Measurements from ENCODE around the gene MED16. TPM values are rescaled to one million over a fixed set of nuclear protein-coding genes. Genes with fewer than 3 reads are reported as not detected.
A peak's percentile ranks its signal among the peaks of the same experiment; 100 is the strongest.
"Not testable (repeated sequence)": the region's sequence is repeated elsewhere in the genome, so short reads cannot be mapped to it uniquely, and the experiment has no call there.

MED16 gene
- total RNA-seq, 4 donors from 2014 or later, result 58.1 to 158 (median 78.4) TPM

DNA sequence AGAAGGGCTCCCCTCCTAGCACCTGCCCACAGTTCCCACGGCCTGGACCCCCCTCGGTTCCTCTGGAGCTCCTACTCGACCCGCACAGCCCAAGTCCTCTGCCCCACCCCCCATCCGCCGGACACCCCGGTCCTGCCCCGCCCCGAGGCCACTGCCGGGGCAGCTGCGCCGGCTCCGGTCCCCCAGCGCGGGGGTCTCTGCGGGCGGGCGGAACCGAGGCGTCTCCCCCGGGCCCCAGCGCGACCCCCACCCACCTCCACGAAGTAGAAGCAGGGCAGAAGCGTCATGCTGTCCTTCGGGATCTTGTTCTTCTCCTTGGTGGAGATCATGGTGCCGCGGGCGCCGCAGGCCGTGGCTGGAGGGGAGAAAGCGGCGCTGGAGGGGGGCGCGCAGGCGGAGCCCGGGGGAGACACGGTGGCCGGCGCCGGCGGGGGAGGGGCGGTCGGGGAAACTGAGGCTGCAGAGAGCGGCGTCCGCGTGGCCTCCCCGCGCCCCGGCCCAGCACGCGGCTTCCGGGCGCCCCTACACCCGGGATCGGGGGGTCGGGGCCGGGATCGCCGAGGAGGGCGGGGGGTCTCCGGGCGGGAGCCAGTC lies 71.7 kb downstream of the MED16 start:
- in situ Hi-C loops (cut with MboI; ENCODE audit: low pct_ligation_motif_present in 1 of 4, low pct_unique_long_range_greater_than_20kb in 1 of 4, low sequenced_read_pairs in 3 of 4) (no loop called here), intact Hi-C loops (cut with DNase I; ENCODE audit: low total_unique reads) (no loop called here)
- TF ChIP-seq EP300 (IDR thresholded peaks at IDR 0.05; ENCODE audit: low read depth) (no peak), POLR2A (IDR thresholded peaks at IDR 0.05) (no peak), POLR2AphosphoS5 (IDR thresholded peaks at IDR 0.05) (no peak)
- TF ChIP-seq, protein P1, sequence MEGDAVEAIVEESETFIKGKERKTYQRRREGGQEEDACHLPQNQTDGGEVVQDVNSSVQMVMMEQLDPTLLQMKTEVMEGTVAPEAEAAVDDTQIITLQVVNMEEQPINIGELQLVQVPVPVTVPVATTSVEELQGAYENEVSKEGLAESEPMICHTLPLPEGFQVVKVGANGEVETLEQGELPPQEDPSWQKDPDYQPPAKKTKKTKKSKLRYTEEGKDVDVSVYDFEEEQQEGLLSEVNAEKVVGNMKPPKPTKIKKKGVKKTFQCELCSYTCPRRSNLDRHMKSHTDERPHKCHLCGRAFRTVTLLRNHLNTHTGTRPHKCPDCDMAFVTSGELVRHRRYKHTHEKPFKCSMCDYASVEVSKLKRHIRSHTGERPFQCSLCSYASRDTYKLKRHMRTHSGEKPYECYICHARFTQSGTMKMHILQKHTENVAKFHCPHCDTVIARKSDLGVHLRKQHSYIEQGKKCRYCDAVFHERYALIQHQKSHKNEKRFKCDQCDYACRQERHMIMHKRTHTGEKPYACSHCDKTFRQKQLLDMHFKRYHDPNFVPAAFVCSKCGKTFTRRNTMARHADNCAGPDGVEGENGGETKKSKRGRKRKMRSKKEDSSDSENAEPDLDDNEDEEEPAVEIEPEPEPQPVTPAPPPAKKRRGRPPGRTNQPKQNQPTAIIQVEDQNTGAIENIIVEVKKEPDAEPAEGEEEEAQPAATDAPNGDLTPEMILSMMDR (IDR thresholded peaks at IDR 0.05), result no peak
- Histone ChIP-seq H3K4me3 (peak overlapping the region in 3 of 4 donors; percentile 14 to 40 (median 24)), H3K9me3 (no peaks in the 10 kb centered on the region), H3K27ac (no peak overlapping the region), H3K36me3 (no peaks in the 10 kb centered on the region), H3K4me1 (peaks cover 0 to 16% (median 14%) of the 10 kb centered on the region in 4 donors), H3K27me3 (peaks cover 53% of the 10 kb centered on the region)
- WGBS, 2 donors (ENCODE audit: low coverage in 1 of 2), result 0% methylated on average over 3 of the region's 64 CpGs; no CpG with 5 or more reads in 1 of the 2 donors
- DNase-seq, result no peak

DNA sequence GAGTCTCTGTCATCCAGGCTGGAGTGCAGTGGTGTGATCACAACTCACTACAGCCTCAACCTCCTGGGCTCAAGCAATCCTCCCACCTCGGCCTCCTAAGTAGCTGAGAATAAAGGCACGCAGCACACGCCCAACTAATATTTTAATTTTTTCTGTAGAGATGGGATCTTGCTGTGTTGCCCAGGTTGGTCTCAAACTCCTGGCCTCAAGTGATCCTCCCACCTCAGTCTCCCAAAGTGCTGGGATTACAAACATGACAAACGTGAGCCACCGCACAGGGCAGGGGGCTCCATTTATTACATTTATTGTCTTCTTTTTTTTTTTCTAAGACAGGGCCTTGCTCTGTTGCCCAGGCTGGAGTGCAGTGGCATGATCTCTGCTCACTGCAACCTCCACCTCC lies 72.8 kb downstream of the MED16 start:
- peaks cover 44% of the 10 kb centered on the region for H3K27me3 ChIP-seq
- intact Hi-C loops (cut with DNase I; ENCODE audit: low total_unique reads), result not testable (repeated sequence)

More for the DNA sequence above, 72.8 kb downstream of the MED16 start:
- in situ Hi-C loops (cut with MboI; ENCODE audit: low pct_ligation_motif_present in 1 of 4, low pct_unique_long_range_greater_than_20kb in 1 of 4, low sequenced_read_pairs in 3 of 4); DNase-seq; H3K27ac ChIP-seq; H3K4me3 ChIP-seq; H3K36me3 ChIP-seq; H3K9me3 ChIP-seq: not testable (repeated sequence)
- peaks cover 0 to 16% (median 14%) of the 10 kb centered on the region in 4 donors for H3K4me1 ChIP-seq
- WGBS, 2 donors (ENCODE audit: low coverage in 1 of 2), result 84 to 100% methylated on average over 2 to 5 of the region's 5 CpGs

Small RNA genes within 50 kb of the gene (small RNA-seq; reads per million reads assigned to genes)
- 0 to 0.14 (median 0) reads per million in 4 donors for gene RNU6-9

Other genes with a start within 250 kb of the MED16 start
- gene RNF126, start 230.0 kb downstream of the MED16 start, total RNA-seq, result 100 to 1,000 TPM in 2 of 4 donors, 10 to 100 TPM in 2; 88.6 to 148 (median 102) TPM
- gene FSTL3, start 216.8 kb downstream of the MED16 start, total RNA-seq, result 10 to 100 TPM; 14.1 to 37.9 (median 31.2) TPM
- not detected for gene PRSS57, start 197.7 kb downstream of the MED16 start, total RNA-seq
- gene PALM, start 184.3 kb downstream of the MED16 start, total RNA-seq, result 10 to 100 TPM; 14.1 to 99.3 (median 29.8) TPM
- 100 to 1,000 TPM; 197 to 501 (median 402) TPM for gene MISP, start 142.1 kb downstream of the MED16 start, total RNA-seq
- gene PTBP1, start 95.7 kb downstream of the MED16 start, total RNA-seq, result 100 to 1,000 TPM; 145 to 258 (median 194) TPM
- not detected for gene PLPPR3, start 71.2 kb downstream of the MED16 start, total RNA-seq
- not detected for gene AZU1, start 65.3 kb downstream of the MED16 start, total RNA-seq
- not detected for gene PRTN3, start 52.2 kb downstream of the MED16 start, total RNA-seq
- gene ELANE, start 40.9 kb downstream of the MED16 start, total RNA-seq, result 1 to 10 TPM in 1 of 4 donors, under 1 TPM in 1, not detected in 2; 0.79 to 2.2 TPM
- gene CFD, start 33.5 kb downstream of the MED16 start, total RNA-seq, result 100 to 1,000 TPM; 147 to 368 (median 208) TPM
- gene RNU6-9, start 297 bp upstream of the MED16 start, total RNA-seq, result not detected
- 10 to 100 TPM; 43.8 to 49.4 (median 46.7) TPM for gene R3HDM4, start 20.0 kb upstream of the MED16 start, total RNA-seq
- not detected for gene KISS1R, start 24.1 kb upstream of the MED16 start, total RNA-seq
- 1 to 10 TPM; 2.2 to 8.7 (median 4.3) TPM for gene ARID3A, start 32.8 kb upstream of the MED16 start, total RNA-seq
- 10 to 100 TPM; 23.1 to 47.4 (median 39.0) TPM for gene WDR18, start 91.2 kb upstream of the MED16 start, total RNA-seq
- 1 to 10 TPM in 1 of 4 donors, not detected in 3; 1.6 TPM for gene GRIN3B, start 107.2 kb upstream of the MED16 start, total RNA-seq
- gene TMEM259, start 127.9 kb upstream of the MED16 start, total RNA-seq, result 100 to 1,000 TPM; 226 to 676 (median 303) TPM
- gene RNU6-2, start 128.3 kb upstream of the MED16 start, total RNA-seq, result not detected
- gene CNN2, start 133.4 kb upstream of the MED16 start, total RNA-seq, result 10 to 100 TPM; 39.2 to 57.6 (median 48.2) TPM
- 100 to 1,000 TPM in 1 of 4 donors, 10 to 100 TPM in 3; 47.1 to 128 (median 82.0) TPM for gene ABCA7, start 146.9 kb upstream of the MED16 start, total RNA-seq
- gene ARHGAP45, start 174.0 kb upstream of the MED16 start, total RNA-seq, result 100 to 1,000 TPM in 1 of 4 donors, 10 to 100 TPM in 2, 1 to 10 TPM in 1; 10.0 to 174 (median 76.9) TPM
- gene POLR2E, start 202.2 kb upstream of the MED16 start, total RNA-seq, result 100 to 1,000 TPM in 2 of 4 donors, 10 to 100 TPM in 2; 74.8 to 167 (median 103) TPM
- gene GPX4, start 210.8 kb upstream of the MED16 start, total RNA-seq, result 100 to 1,000 TPM; 115 to 426 (median 261) TPM

All from transverse colon (tissue), 4 donors.